HCT116 (cell line): Measurements from ENCODE around the gene SHISA4.

Experiments used
- ATF3 ChIP-seq: IDR thresholded peaks from 2 replicates; pipeline ENCODE4 v1.6.1; 2012
- CEBPB ChIP-seq: IDR thresholded peaks from 2 replicates; pipeline ENCODE4 v1.6.1; 2012; ENCODE audit warnings: low read depth
- EZH2 ChIP-seq: fragments of 200-600 bp; sonication (generic); IDR thresholded peaks from 2 replicates; pipeline ENCODE4 v1.6.1; 2017; ENCODE audit warnings: antibody characterized with exemption, mixed run types
- MAX ChIP-seq: IDR thresholded peaks from 2 replicates; pipeline ENCODE4 v1.6.1; 2012
- POLR2A ChIP-seq: IDR thresholded peaks from 2 replicates; pipeline ENCODE4 v1.7.0; 2011; ENCODE audit warnings: borderline replicate concordance; ENCODE audit not compliant: insufficient read depth, insufficient read length; ENCODE audit errors: extremely low read depth
- POLR2AphosphoS5 ChIP-seq: IDR thresholded peaks from 2 replicates; pipeline ENCODE4 v1.6.1; 2011; ENCODE audit warnings: mild to moderate bottlenecking, low read depth, low read length, moderate library complexity
- RAD21 ChIP-seq: IDR thresholded peaks from 2 replicates; pipeline ENCODE4 v1.6.1; 2012; ENCODE audit warnings: low read depth, mild to moderate bottlenecking
- YY1 ChIP-seq: IDR thresholded peaks from 2 replicates; pipeline ENCODE4 v1.6.1; 2011; ENCODE audit warnings: low read length, low read depth, moderate library complexity, mild to moderate bottlenecking; ENCODE audit not compliant: insufficient replicate concordance; ENCODE audit errors: extremely low read depth
- TF ChIP-seq, protein P1 (sequence below): IDR thresholded peaks from 2 replicates; pipeline ENCODE4 v1.6.1; 2012; ENCODE audit warnings: low read depth
- TF ChIP-seq, protein P2 (sequence below), 3 experiments: fragments of 200-600 bp in 1 of 3; sonication (generic) in 1 of 3; IDR thresholded peaks in 2 of 3; conservative IDR thresholded peaks in 1 of 3; 2 replicates each; pipeline ENCODE4 v1.5.1; 2012 to 2017; ENCODE audit warnings: low read depth in 2 of 3, low read length in 2 of 3, antibody characterized with exemption in 1 of 3, borderline replicate concordance in 1 of 3, control low read depth in 1 of 3, mild to moderate bottlenecking in 1 of 3, mixed read lengths in 1 of 3, mixed run types in 1 of 3, moderate library complexity in 1 of 3; ENCODE audit not compliant: insufficient read depth in 1 of 3

DNA sequence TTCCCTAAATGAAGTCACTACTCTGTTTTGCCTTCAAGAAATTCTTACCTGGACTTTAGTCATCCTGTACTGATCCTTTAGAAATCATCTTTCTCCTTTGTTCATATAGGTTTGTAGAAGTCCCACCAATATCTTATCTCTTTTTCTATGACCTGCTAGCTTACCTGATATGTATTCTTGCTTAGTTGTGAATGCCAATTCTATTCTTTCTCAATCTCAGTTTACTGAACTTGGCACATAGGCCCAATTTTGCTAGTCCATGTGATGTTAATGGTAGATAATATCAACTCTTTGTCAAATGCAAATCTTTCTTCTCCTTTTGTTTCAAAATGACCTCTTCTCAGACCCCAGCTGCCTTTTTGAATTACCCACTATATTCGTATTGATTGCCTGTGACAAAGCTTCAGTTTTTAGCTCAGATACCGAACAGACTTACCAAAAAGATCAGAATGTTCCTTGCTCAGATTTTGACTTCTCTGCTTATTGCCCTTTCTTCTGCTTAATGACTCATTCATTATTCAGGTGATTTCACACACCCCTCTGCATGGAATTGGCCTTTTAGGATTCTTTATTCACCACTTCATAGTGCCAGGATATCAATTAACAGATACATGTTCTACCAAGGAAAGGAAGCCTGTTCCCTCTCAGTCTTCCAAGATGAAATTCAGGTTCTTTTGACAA, 39.2 kb upstream of the SHISA4 start:
- no peak for TF ChIP-seq MAX
- TF ChIP-seq, protein P1, sequence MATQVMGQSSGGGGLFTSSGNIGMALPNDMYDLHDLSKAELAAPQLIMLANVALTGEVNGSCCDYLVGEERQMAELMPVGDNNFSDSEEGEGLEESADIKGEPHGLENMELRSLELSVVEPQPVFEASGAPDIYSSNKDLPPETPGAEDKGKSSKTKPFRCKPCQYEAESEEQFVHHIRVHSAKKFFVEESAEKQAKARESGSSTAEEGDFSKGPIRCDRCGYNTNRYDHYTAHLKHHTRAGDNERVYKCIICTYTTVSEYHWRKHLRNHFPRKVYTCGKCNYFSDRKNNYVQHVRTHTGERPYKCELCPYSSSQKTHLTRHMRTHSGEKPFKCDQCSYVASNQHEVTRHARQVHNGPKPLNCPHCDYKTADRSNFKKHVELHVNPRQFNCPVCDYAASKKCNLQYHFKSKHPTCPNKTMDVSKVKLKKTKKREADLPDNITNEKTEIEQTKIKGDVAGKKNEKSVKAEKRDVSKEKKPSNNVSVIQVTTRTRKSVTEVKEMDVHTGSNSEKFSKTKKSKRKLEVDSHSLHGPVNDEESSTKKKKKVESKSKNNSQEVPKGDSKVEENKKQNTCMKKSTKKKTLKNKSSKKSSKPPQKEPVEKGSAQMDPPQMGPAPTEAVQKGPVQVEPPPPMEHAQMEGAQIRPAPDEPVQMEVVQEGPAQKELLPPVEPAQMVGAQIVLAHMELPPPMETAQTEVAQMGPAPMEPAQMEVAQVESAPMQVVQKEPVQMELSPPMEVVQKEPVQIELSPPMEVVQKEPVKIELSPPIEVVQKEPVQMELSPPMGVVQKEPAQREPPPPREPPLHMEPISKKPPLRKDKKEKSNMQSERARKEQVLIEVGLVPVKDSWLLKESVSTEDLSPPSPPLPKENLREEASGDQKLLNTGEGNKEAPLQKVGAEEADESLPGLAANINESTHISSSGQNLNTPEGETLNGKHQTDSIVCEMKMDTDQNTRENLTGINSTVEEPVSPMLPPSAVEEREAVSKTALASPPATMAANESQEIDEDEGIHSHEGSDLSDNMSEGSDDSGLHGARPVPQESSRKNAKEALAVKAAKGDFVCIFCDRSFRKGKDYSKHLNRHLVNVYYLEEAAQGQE: no peak
- TF ChIP-seq, protein P2, sequence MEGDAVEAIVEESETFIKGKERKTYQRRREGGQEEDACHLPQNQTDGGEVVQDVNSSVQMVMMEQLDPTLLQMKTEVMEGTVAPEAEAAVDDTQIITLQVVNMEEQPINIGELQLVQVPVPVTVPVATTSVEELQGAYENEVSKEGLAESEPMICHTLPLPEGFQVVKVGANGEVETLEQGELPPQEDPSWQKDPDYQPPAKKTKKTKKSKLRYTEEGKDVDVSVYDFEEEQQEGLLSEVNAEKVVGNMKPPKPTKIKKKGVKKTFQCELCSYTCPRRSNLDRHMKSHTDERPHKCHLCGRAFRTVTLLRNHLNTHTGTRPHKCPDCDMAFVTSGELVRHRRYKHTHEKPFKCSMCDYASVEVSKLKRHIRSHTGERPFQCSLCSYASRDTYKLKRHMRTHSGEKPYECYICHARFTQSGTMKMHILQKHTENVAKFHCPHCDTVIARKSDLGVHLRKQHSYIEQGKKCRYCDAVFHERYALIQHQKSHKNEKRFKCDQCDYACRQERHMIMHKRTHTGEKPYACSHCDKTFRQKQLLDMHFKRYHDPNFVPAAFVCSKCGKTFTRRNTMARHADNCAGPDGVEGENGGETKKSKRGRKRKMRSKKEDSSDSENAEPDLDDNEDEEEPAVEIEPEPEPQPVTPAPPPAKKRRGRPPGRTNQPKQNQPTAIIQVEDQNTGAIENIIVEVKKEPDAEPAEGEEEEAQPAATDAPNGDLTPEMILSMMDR (IDR thresholded peaks at IDR 0.05 in 2 of 3, conservative IDR thresholded peaks at IDR 0.05 in 1 of 3; ENCODE audit: borderline replicate concordance in 1 of 3, insufficient read depth in 1 of 3, low read depth in 2 of 3, low read length in 2 of 3): no peak
- no peak for TF ChIP-seq CEBPB
- no peak for TF ChIP-seq POLR2A
- TF ChIP-seq YY1: no peak
- no peak for TF ChIP-seq EZH2
- no peak for TF ChIP-seq RAD21
- TF ChIP-seq POLR2AphosphoS5: no peak
- TF ChIP-seq ATF3: no peak
